GM18507 (cell line): ENCODE data around the gene OR5C1.

ENCODE experiments used
- DNase-seq: peaks from one replicate; pipeline ENCODE4 v3.0.0; 2011; ENCODE audit warnings: low read depth; ENCODE audit not compliant: insufficient read length; ENCODE audit errors: extremely low spot score
- FAIRE-seq: peaks from 2 replicates; lab custom pipeline; 2011; peaks lifted over from hg19 to GRCh38; lab: Jason Lieb, UNC

The OR5C1 gene

DNA sequence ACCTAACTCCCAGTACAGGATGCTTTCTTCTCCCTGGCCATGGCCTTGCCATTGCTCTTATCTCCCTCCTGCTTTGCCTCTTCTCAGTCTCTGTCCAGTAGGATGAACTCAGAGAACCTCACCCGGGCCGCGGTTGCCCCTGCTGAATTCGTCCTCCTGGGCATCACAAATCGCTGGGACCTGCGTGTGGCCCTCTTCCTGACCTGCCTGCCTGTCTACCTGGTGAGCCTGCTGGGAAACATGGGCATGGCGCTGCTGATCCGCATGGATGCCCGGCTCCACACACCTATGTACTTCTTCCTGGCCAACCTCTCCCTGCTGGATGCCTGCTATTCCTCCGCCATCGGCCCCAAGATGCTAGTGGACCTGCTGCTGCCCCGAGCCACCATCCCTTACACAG, at the start of gene OR5C1:
TSS of gene OR5C1 (plus strand) at position 103 of the 400 bp plus-strand sequence. CDS start at position 103, 0 bp downstream.
- FAIRE-seq = no peak
- DNase-seq = no peak

DNA sequence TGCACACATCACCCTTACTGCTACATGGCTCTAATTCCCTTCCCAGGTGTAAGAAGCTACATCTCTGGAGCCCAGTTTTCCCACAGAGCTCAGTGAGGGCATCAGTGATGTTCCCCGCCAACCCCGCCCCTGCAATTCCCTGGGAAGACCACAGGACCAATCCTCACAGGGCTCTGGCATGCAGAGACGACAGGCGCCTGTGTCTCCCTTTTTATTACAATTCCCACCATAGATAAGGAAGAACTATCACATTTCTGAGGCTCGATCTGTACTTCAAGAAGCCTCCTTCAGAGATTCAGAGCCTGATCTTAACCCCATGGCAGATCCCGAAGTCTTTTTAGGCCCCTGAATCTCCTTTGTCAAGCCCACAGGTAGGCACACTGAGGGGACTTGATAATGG, 46.7 kb upstream of the OR5C1 start, which contains the start of gene OR1L6:
TSS of gene OR1L6 (plus strand) at position 301 of the 400 bp plus-strand sequence. CDS start 7,545 bp downstream, outside the sequence.
- FAIRE-seq (no peak), DNase-seq (no peak)

GRCh38 chr9:122754825-122755224, 33.9 kb upstream of the OR5C1 start:
- DNase-seq (no peak), FAIRE-seq (no peak)

DNA sequence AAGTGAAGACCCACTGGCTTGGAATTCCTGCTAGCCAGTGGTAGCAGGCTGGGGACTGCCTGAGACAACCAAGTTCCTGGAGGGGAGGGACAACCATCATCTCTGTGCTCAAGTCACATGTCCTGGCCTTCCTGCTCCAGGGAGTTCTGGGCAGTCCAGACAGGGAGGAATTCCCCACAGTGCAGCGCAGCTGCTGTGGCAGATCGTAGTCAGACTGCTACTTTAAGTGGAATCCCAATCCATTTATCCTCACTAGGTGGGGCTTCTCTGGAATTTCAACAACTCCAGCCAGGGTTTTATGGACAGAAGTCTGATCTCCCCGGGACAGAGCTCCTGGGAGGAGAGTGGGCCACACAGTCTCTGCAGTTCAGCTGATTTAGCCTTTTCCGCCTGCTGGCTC, 20.9 kb upstream of the OR5C1 start:
- DNase-seq (no peak), FAIRE-seq (no peak)

DNA sequence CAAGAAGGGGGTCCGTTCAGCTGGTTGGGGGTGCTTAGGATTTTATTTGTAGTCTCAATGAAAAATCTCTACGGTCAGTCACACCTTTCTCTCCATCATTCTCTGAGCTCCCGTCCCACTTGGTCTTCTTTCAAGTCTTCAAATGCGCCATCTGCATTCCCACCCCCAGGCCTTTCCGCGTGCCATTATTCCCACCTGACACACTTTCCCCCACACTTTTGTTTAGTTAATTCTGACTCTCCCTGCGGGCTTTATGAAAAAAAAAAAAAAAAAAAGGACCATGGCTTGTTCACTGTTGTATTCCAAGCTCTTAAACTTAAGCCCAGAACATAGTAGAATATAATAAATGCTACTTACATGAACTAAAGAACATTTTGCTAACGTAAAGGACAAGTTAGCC, 11.7 kb upstream of the OR5C1 start:
- FAIRE-seq (no peak), DNase-seq (no peak)

DNA sequence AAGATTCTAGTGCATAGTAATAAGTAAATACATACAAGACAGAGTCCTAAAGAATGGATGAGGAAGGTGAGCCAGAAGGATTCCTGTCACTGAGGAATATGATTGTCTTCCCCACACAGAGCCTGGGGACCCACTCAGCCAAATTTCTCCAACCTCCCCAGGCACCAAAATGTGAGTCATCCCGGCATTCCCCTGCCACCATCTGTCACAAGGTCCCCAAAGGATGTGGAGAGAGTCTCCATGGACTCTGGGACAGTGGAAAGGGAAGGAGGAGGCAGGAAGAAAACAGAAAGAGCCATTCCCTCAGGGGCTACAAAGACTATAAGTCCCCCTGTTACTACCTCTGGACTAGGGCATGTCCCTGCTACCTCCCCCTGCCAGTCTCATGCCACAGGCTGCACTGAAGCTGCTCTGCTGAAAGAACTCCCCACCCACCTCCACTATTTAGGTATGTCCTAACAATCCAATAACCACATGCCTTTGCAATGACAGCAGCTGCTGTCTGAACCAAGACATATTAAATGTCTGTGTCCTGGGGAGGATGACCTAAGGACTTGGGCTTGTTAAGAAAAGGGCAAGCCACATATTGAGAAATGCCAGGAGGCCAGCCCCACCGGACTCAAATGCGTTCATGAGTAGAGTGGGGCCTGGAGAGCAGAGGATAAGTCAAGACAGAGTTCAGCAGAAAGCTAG, 10.7 kb upstream of the OR5C1 start:
- no peak for DNase-seq
- FAIRE-seq = no peak

- no peak for FAIRE-seq
- no peak for DNase-seq
Measured at GRCh38 chr9:122779181-122779580, 9.6 kb upstream of the OR5C1 start.

- no peak for FAIRE-seq
- DNase-seq = no peak
Measured at GRCh38 chr9:122780026-122780425, 8.7 kb upstream of the OR5C1 start.

GRCh38 chr9:122781671-122782070, 7.1 kb upstream of the OR5C1 start:
- no peak for FAIRE-seq
- DNase-seq = no peak

GRCh38 chr9:122785269-122785668, 3.5 kb upstream of the OR5C1 start:
- no peak for DNase-seq
- FAIRE-seq = no peak

- no peak for DNase-seq
- FAIRE-seq = no peak
Measured at GRCh38 chr9:122786338-122786737, 2.4 kb upstream of the OR5C1 start.

DNA sequence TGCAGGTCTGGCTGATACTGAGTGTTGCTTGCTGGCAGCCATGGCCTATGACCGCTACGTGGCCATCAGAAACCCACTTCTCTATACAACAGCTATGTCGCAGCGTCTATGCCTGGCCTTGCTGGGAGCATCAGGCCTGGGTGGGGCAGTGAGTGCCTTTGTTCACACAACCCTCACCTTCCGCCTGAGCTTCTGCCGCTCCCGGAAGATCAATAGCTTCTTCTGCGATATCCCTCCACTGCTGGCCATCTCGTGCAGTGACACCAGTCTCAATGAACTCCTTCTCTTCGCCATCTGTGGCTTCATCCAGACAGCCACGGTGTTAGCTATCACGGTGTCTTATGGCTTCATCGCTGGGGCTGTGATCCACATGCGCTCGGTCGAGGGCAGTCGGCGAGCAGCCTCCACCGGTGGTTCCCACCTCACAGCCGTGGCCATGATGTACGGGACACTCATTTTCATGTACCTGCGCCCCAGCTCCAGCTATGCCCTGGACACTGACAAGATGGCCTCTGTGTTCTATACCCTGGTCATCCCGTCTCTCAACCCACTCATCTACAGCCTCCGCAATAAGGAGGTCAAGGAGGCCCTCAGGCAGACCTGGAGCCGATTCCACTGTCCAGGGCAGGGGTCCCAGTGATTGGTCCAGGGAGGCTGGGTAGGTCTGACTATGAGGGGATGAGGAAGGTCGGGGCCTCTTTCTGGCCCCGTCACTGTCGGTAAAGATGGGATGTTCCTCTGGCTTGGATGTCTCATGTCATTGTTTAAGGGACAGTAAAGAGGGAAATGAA, 718 bp downstream of the OR5C1 start:
- DNase-seq (no peak), FAIRE-seq (no peak)

DNA sequence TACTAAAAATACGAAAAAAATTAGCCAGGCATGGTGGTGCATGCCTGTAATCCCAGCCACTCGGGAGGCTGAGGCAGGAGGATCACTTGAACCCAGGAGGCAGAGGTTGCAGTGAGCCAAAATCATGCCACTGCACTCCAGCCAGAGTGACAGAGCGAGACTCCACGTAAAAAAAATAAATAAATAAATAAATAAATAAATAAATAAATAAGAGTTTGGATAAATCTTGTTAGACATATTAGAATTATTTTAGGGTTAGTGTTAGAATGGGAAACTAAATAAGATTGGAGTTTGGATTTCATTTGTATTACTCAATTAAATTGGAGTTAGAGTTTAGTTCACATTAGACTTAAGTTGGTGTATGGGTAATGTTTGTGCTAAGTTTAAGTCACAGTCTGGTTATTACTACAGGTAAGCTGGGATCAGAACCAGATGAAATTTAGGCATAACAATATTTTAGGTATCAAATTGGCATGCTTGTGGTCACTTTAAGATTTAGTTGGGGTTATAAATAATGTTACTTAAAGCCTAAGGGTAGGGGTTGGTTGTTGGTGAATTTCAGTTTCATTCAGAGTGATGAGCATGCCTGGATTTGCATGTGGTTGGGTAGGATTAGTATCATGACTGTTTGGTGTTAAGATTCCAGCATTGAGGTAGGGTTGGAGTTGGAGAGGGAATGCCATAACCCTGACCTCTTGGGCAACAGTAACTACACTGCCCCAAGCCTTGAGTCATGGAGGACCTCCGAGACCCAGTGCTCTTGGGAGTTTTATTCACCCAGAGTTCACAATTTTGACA, 3.3 kb downstream of the OR5C1 start:
- FAIRE-seq (no peak), DNase-seq (no peak)

DNA sequence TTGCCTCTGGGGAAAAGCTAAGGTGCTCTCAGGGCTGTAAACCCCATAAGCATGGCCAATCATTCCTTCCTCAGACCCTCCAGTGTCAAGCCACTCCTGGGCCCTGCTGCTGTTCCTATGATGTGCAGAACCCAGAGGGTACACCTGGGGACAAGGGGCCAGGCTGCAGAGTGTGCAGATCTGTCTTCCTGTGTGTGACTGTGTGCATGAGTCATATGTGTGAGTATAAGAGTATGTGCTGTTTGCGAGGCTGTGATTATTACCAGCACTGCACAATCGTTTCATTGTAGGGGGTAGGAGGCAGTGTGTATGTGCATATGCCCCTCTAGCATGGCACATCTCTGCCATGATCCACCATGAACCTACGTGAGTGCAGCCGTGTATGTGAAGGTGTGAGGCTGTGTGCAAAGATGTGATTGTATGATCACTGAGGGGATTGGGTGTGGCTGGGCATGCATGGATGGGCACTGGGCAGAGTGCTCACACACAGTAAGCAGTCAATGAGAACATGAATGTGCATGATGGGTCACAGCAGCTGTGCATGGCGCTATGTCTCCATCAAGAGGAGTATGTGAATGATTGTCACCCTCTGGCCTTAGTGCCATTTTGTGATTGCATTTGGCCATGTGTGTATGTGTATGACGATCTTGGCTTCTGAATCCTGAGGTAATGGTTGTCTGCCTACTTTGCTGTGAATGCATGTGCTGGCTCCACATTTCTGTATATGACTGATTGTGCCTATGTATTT, 8.8 kb downstream of the OR5C1 start:
- no peak for DNase-seq
- no peak for FAIRE-seq

GRCh38 chr9:122800066-122801060, 11.6 kb downstream of the OR5C1 start, which contains the start of gene OR1K1:
TSS of gene OR1K1 (plus strand) at chr9:122800123. CDS start at chr9:122800123, 0 bp downstream.
- no peak for DNase-seq
- no peak for FAIRE-seq

DNA sequence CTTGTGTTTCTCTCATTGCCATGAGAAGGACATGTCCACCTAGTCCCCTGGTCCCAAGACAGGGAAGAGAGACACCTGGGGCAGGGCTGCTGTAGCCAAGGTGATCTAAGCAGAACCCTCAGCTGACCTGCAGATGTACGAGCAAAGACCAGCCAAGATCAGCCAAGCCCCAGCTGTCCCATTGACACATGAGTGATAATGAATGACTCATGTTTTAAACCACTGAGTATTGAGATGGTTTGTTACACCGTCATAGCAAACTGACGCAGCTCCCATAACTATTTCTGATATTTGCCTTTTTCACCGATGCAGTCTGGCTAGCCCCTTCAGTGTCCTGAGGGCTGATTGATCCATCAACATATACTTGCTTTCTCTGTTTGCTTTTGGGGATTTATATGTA, 17.9 kb downstream of the OR5C1 start:
- DNase-seq = no peak

GRCh38 chr9:122807271-122807900, 18.7 kb downstream of the OR5C1 start:
- FAIRE-seq (no peak), DNase-seq (no peak)

More for the DNA sequence above, 17.9 kb downstream of the OR5C1 start:
- no peak for FAIRE-seq

DNA sequence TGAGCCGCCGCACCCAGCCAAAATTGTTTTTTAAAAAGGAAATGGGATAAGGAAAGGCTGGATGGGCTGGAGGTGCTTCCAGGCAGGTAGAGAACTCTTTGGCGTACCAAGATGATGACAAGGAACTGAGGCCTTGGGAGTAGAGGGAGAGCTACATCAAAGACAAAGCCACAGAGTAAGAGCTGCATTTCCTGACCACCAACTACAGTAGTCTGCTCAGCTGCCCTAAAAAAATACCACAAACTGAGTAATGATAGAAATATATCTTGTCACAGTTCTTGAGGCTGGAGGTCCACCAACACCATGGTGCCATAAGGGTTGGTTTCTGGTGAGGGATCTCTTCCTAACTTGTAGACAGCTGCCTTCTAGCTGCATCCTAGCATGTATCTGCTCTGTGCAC, 19.4 kb downstream of the OR5C1 start:
- DNase-seq (no peak), FAIRE-seq (no peak)
